GM18907 (cell line): ENCODE results near the gene MAPKBP1.

Source experiments
- ATAC-seq: cut with Tn5 transposase; IDR thresholded peaks from one replicate; pipeline ENCODE4 v1.9.1; 2021; ENCODE audit warnings: mild to moderate bottlenecking, moderate library complexity; ENCODE audit not compliant: unreplicated experiment

The MAPKBP1 gene

DNA sequence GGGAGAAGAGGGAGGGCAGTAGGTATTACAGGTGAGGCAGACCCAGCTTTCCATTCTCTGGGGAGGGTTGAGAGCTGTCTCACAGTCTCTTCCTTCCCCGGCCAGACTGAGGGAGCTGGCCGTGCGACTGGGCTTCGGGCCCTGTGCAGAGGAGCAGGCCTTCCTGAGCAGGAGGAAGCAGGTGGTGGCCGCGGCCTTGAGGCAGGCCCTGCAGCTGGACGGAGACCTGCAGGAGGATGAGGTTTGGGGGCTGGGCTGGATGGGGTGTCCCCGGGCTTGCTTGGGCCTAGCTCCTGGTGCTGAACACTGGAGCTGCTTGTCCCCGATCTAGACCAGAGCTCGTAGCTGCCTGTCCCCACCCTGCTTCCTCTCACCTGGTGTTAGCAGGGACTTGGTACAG is 69.3 kb downstream of the MAPKBP1 start:
- ATAC-seq: no peak

DNA sequence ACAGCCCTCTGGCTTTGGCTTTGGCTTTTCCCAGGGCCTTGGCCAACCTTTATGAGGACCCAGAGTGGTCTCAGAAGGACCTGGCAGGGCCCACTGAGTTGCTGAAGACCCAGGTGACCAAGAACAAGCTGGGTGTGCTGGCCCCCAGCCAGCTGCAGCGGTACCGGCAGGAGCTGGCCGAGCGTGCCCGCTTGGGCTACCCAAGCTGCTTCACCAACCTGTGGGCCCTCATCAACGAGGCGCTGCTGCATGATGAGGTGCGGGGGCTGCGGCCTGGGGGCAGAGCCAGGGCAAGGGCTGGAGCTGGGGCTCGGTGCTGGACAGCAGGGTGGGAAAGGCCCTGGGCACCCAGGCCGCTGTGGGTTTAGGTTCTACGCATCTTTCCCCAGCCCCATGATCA is 70.5 kb downstream of the MAPKBP1 start:
- no peak for ATAC-seq

DNA sequence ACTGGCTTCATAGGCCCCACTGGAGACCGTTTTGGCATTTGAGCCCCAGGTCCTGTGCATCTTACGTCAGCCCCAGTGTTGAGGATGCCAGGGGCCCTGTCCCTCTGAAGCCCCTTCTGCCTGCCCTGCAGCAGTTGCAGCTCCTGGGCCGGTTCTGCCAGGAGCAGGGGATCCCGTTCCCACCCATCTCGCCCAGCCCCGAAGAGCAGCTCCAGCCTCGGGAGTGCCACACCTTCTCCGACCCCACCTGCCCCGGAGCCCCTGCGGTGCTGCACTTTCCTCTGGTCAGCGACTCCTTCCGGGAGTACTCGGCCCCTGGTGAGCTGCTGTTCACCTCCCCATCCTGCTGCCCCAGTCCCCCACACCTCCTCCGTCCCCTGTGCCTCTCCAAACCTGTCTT is 72.9 kb downstream of the MAPKBP1 start:
- no peak for ATAC-seq

DNA sequence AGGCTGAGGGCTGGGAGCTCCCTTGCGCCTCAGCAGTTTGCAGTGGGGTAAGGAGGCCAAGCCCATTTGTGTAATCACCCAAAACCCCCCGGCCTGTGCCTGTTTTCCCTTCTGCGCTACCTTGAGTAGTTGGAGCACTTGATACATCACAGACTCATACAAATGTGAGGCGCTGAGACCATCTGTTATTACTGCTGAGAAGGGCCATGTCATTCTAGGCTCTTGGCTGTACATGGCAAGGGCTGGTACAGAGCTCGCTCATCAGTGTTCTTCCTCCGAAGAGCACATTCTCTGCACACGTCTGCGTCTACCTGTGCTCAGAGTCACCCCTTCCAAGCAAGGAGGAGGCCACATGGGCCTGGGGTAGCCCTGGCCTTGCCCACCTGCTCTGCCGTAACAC is 73.7 kb downstream of the MAPKBP1 start:
- no peak for ATAC-seq

DNA sequence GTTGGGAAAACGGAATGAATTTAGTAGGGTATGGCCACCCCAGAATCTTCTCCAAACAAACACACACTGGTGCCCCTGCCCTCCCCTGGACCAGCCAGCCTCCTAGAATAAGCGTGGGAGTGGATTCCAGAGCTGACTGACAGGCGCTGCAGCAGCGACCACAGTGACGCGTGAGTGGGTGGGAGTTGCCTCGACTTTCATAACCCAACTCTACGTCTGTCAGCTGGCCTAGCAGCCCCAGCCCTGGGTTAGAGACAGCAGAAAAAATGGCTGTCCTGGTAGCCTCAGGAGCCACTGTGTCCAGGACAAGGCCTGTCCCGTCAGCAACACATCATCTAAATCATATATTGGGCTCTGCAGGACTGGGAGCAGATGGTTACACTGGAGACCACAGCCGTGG is 74.3 kb downstream of the MAPKBP1 start:
- no peak for ATAC-seq

DNA sequence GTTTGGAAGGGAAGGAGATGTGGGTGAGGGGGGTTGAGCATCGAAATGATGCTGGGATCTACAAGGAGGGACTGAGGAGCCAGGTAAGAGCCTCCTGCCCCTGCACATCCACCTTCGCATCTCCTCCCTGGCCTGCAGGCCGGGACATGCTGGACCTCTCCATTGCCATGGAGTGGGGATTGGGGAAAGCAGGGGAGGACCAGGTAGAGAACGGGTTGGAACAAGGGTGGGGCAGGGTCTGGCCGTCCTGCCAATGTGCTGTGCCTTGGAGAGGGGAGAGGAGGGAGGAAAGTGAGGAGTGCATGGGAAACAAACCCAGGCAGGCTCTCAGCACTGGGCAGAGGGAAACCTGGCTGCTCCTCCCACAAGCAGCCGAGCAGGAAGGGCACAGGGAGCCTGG is 74.9 kb downstream of the MAPKBP1 start:
- ATAC-seq: no peak

DNA sequence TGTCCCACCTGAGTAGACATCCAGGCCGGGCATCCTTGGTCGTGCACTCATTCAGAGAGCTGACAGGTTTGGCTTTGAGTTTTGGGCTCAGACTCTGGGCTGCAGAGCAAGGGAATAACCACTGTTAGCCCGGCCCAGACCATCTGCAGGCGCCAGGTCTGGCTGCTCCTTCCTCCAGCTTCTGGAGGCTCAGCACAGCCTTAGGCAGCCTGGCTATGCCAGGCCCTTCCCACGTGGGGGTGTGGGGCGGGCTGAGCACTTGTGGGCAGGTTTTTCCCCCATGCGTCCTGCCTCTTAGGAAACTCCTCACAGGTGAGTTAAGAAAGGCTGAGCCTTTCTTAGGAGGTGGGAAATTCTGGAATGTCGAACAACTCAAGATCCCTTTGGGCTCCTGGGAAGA is 75.6 kb downstream of the MAPKBP1 start:
- ATAC-seq: no peak

DNA sequence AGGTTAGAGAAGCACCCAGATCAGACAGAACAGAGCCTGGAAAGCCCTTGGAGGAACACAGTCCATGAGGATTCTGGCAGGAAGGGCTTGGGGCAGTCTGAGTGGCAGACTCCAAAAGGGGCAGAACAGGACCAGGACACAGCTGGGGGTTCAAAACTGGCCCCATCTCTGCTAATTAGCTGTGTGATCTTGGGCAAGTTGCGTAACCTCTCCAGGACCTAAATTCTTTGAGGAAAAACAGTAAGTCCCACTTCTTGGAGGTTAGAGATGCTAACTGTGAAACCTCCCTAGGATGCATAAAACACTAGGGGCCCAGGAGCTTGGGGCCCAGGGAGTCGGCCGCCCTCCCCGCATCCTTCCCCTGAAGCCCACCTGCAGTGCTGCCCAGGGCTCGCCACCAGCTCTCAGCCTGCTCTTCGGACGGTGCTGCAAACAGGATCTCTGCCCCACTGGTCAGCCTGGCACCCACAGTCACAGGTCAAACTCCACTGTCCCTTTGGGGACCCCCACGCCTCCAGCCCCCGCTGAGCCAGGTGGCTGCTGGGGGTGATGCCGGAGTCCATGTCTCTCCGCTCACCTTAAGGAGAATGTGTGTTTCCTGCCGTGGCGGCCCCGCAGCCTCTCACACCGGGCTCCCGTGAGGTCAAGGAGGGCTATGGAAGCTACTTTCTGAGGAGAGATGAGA is 76.3 kb downstream of the MAPKBP1 start:
- no peak for ATAC-seq

DNA sequence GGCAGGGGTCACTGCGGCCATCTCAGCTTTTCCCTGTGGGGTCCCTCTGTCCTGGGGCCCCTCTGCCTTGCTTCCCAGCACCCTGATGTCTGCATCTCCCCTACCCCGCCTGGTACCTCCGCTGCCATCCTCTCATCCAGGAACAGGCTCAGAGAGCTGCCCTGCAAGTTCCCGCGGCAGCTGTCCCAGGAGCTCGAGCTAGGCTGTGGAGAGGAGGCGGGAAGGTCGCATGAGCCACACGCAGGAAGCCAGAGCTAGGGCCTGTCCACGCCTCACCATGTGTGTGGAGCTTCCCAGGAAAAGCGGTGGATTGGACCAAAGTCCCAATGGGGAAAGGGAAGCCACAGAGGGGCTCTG is 76.9 kb downstream of the MAPKBP1 start:
- no peak for ATAC-seq

DNA sequence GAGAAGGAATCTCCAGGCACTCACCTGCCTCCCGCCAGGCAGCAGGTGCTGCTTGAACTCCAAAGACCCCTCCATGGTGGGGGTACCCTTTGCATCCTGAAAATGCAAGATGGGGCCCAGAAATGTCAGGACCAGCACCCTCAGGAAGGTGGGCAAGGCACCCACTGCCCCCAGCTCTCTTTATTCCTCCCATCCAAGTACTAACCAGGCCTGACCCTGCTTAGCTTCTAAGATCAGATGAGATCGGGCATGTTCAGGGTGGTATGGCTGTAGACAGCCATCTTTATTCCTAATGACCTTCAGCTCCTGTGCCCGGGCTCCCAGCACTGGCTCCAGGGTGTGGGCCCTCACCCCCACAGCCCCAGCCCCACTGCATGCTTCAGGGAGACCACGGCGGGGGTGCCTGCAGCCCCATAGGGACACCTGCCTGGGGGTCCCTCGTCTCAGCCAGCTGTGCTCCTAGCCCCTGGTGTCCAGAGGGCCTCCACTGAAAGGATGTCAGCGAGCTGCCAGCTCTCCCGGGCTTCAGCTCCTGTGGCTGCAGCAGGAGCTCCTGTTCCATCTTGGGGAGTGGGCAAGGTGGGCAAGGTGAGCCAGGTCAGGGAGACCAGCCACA is 77.6 kb downstream of the MAPKBP1 start:
- ATAC-seq: no peak

DNA sequence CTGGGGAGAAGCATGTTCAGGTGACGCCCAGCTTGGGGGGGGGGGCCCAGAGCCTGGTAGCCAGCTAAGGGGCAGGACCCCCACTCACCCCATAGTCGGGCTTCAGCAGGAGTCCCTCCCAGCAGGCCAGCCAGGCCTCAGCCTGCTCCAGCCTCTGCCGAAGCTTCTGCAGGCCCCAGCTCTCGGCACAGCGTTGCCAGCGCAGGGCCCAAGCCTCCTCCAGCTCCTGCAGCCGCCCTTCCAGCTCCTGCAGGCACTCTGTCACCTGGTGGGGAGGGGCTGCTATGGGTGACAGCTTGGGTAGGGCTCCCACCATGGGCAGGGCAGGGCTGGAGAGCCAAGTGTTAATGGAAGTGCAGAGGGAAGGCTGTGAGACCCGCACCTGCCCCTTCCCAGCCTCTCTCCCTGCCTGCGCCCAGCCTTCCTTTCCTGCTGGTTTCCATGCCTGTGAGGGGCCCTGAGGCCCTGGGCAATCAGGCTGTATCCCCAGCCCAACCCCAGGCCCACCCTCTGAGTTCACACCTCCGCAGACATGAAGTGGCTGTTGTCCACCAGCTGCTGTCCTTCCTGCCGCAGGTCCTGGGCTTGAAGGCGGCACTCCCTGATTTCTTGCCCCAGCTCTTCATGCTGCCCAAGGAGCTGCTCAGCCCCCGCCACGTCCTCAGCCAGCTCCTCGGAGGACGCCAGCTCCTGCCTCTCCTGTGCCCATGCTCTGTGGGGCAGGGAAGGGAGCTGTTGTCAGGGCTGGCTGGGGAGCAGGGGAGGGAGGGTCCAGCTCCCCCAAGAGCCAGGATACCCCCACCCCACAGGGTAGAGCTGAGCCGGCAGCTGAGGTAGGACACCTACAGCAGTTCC is 78.7 kb downstream of the MAPKBP1 start:
- ATAC-seq: no peak

DNA sequence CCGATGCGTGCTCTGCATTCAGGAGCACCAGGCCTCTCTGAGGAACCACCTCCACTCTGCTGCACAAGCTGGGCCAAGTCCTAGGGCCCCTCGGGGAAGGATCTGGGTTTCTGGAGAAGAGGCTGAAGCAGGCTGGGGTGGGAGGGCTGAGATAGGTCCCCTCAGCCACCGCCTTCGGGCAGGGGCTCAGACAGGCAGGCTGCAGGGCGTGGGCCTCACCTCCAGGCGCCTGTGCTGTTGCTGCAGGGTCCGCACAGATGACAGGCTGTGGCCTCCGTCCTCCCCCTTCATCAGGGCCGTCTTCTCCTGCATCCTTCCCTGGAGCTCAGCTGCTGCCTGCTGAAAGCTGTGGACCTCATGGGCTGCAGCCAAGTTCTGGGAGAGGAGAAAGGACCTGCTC is 79.5 kb downstream of the MAPKBP1 start:
- no peak for ATAC-seq

DNA sequence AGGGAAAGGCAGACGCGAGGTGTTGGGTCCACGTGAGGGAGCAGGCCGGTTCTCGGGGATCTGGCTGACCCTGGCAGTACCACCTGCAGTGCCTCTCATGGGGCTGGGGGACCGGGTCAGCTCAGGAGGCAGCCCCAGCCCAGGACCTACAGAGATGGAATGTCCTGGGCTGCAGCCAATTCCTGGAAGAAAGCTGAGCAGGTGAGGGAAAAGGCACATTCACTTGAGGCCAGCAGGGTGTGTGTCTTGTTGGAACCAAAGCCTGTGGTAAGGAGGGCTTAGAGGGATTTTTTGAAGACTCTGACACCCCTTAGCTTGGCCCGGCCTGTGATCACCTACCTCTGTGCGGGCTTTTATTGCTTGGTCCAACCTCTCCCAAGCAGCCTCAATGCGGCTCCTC is 80.2 kb downstream of the MAPKBP1 start:
- no peak for ATAC-seq

DNA sequence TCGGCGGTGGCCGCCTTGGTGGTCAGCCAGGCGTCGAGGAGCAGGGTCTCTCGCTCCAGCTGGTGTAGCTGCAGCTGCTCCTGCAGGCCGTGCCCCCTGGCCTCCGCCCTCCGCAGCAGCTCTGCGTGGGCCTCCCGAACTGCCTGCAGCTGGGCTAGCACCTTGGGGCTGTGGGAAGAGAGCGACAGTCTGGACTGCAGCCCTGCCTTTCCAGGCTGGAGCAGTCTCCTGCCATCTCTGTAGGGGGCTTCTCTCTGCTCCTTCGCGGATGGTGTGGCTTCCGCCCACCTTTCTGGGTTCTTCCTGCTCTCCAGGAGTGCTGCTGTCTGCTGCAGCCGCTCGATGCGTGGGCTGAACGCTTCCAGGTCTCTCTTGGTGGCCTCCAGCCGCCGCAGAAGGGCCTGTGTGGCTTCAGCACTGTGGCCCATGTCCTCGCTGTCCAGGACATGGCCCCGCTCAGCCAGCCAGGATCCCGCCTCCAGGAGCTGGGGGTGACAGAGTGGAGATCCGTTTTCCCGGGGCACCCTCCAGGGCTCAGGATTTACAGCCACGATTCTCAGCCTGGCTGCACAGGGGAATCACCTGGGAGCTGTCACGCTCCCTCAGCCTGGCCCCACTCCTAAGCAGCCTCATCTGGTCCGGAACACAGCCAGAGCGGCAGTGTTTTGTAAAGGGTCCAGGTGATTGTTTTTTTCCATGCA is 81.1 kb downstream of the MAPKBP1 start:
- no peak for ATAC-seq

DNA sequence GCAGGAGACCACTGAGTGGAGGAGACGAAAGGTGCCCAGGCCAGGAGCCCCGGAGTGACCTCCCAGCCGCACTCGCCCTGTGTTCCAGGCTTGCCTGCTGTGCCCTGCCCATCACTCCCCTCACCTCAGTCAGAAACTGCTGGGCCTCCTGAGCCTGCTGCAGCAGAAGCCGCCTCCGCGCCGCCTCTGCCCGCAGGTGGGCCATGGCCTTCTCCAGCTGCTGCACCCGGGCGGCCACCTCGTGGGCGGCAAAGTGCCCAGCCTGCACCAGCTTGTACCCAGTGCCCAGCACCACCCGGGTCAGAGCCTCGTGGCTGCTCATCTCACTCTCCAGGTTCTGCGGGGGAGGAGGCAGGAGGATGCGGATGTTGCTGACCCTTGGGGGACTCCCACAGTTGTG is 82.0 kb downstream of the MAPKBP1 start:
- no peak for ATAC-seq

DNA sequence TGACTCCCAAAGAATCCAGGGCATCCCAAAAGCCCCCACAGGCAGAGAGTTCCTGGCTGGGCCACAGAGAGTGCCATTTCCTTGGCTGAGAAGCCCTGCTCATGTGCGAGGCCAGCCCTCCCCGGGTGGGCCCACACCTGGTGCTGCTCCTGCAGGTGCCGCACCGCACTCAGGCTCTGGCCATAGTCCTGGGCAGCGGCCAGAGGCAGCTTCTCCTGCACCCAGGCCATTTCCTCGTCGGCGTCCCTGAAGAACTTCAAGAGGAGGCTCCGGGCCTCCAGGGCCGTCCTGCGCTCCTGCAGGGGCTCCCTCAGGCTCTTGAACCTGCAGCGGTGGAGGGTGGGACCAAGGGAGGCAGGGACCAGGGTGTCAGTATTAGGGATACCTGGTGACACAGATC is 82.4 kb downstream of the MAPKBP1 start:
- no peak for ATAC-seq

DNA sequence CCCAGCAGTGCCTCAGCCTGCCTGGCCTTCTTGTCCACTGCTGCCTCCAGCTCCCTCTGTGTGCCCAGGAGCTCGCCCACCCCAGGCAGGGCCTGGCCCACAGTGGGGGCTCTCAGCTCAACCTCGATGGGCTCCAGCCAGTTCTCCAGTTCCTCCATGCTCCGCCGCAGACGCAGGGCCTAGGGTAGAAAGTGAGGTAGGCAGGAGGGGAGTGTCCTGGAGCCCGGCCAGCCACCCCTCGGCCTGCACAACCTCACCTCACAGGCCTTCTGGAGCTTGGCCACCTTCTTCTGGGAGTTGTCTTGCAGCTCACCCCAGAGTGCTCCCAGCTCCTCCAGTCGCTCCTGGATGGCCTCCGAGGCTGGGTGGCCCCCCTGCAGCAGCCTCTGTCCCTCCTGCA is 83.0 kb downstream of the MAPKBP1 start:
- ATAC-seq: no peak

DNA sequence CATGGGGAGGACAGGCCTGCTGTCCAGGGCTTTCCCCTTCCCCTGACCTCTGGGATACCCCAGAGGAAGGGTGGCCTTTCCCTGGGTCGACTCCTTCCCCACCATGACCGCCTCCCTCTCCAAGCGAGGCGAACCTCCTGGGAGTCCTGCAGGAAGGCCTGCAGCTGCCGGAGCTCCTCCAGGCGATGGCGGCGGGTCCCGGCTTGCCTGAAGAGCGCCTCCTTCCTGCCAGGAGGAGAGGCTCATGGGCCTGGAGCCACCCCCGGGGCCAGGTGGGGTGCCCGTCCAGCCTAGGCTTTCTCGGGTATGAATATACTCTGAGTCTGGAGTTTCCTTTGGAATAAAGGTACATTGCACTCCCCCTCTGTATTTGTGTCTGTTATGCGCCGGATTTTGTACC is 84.5 kb downstream of the MAPKBP1 start:
- ATAC-seq: no peak

DNA sequence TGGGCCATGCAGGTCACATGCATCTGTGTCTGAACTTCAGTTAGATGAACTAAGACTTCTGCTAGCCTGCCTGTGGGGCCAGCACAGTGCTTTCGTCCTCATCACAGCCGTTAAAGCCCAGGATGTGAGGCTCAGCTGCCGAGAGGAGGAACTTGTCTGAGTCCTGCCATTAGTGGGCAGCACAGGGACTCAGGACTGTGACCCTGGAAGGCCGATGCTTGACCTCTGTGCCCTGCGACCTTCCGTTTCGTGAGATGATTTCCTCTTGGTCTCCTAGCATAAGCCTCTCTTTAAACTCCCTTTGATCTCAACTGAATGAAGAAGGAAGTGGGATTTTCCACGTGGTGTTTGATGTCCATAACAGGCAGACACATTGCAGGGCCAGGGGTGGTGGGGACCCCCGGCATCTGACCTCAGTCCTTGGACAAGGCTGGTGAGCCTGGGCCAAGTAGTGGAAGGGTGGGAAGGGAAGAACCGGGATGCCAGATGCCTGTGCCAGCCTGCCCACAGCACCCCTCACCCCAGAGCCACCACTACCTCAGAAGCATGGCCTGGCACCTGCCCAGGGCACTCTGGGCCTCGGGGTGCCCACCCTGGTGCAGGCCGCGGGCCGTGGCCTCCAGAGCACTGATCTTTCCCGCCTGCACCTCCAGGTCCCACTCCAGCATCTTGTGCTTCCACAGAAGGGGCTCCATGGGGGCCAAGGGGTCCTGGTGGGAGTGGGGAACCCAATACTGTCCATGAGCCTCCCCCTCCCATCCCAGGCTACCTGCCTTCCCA is 86.0 kb downstream of the MAPKBP1 start:
- ATAC-seq: no peak

DNA sequence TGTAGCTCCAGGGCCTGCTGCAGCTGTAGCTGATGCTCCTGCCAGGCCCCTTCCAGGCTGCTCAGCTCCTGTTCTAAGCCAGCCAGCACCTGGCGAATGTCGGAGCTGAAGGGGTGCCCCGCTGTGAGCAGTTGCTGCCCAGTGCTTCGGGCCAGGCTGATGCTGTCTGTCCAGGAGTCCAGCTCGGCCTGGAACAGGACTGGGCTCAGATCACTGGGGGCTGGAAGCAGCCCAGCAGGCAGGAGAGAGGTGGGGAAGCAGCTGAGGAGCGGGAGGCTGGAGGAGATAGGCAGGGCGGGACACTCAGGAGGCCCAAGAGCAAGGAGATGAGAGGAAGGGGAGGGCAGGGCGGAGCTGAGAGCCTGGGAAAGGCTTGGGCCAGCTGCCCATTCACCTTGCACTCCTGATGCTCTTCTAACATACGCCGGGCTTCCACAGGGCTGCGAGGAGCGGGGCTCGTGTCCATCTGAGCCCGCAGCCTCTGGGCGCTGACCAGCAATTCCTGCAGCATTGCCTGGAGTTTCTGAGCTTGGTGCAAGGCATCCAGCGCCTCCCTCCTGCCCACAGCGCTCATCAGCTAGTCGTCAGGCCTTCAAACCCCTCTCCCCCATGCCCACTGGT is 87.6 kb downstream of the MAPKBP1 start:
- ATAC-seq: no peak
